Measurements from ENCODE around the gene POU1F1.
"Not testable (repeated sequence)": the region's sequence is repeated elsewhere in the genome, so short reads cannot be mapped to it uniquely, and the experiment has no call there.

The POU1F1 gene

GRCh38 chr3:87260270-87260669 lies 16.1 kb downstream of the POU1F1 start:
- no peak for DNase-seq (ENCODE audit: low read depth in 3 of 3, low spot score in 1 of 3)

- no peak for DNase-seq (ENCODE audit: low read depth in 3 of 3, low spot score in 1 of 3)
Measured at GRCh38 chr3:87250009-87250408, 26.4 kb downstream of the POU1F1 start.

- DNase-seq (ENCODE audit: low read depth in 3 of 3, low spot score in 1 of 3), result no peak
Measured at GRCh38 chr3:87248831-87249230, 27.6 kb downstream of the POU1F1 start.

- DNase-seq (ENCODE audit: low read depth in 3 of 3, low spot score in 1 of 3), result not testable (repeated sequence)
Measured at GRCh38 chr3:87248231-87248630, 28.2 kb downstream of the POU1F1 start.

DNA sequence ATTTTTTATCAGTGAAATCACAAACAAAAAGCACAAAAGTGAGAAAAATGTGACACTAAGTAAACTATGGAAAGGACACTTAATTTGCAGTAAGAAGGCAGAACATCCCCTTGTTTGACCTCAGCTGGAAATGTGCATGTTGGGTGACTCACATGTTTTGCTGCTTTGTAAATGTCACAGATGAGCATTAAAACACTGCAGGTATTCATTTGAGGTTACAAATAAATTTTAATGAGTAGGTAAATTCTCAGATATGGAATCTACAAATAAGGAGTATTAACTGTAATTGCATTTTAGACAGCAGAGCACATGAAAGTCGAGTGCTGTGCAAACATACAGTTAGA lies 29.0 kb downstream of the POU1F1 start:
- DNase-seq (ENCODE audit: low read depth in 3 of 3, low spot score in 1 of 3), result no peak

GRCh38 chr3:87246662-87247429 lies 29.5 kb downstream of the POU1F1 start:
- no peak for DNase-seq (ENCODE audit: low read depth in 3 of 3, low spot score in 1 of 3)

DNA sequence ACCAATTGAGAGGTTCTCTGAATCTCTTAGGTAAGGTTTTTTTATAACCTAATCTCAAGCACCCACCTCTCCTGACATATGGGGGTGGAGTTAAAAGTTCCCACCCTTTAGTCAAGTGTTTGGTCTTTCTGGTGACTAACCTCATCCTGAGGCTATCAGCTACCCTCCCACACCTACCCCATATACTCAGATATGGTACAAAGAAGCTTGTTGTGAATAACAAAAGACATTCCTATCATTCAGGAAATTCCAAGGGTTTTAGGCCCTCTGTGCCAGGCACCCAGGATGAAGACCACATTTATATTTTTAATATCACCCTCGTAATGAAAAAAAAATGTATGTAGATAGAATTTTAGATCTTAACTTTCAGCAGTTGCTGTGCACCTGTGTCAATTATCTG lies 40.3 kb downstream of the POU1F1 start:
- no peak for DNase-seq (ENCODE audit: low read depth in 3 of 3, low spot score in 1 of 3)

DNA sequence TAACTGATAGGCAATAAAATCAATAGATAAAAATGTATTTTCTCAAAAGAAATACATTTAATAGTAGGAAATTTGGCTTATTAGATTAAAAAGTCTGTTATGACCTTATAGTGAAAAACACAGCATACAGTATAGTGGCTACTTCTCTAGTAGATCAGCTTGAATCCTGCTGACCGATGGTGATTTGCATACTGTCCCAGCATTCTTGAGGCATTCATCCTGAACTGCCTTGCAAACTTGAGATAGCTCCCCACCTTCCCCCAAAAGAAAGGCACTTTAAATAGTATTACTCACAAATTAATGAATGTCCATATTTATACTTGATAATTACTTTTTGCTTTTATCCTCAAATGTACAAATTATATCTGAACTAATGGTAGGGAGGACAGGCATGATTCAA lies 42.6 kb downstream of the POU1F1 start:
- no peak for DNase-seq (ENCODE audit: low read depth in 3 of 3, low spot score in 1 of 3)

- no peak for DNase-seq (ENCODE audit: low read depth in 3 of 3, low spot score in 1 of 3)
Measured at GRCh38 chr3:87229113-87229512, 47.3 kb downstream of the POU1F1 start.

- no peak for DNase-seq (ENCODE audit: low read depth in 3 of 3, low spot score in 1 of 3)
Measured at GRCh38 chr3:87228316-87228715, 48.1 kb downstream of the POU1F1 start.

DNA sequence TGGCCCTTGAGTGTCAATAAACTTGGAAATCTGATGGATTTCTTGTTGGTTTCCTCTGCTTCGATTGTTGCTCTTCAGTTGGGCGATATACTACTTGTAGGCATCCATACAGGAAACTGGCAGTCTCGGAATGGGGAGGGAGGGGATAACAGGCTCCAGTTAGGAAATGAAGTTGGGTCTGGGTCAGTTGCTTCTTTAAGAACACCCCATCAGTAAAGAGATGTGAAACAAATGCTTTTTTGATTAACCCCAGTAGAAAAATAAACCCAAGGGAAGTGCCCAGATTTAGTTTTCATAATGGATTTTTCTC lies 48.6 kb downstream of the POU1F1 start:
- no peak for DNase-seq (ENCODE audit: low read depth in 3 of 3, low spot score in 1 of 3)

DNA sequence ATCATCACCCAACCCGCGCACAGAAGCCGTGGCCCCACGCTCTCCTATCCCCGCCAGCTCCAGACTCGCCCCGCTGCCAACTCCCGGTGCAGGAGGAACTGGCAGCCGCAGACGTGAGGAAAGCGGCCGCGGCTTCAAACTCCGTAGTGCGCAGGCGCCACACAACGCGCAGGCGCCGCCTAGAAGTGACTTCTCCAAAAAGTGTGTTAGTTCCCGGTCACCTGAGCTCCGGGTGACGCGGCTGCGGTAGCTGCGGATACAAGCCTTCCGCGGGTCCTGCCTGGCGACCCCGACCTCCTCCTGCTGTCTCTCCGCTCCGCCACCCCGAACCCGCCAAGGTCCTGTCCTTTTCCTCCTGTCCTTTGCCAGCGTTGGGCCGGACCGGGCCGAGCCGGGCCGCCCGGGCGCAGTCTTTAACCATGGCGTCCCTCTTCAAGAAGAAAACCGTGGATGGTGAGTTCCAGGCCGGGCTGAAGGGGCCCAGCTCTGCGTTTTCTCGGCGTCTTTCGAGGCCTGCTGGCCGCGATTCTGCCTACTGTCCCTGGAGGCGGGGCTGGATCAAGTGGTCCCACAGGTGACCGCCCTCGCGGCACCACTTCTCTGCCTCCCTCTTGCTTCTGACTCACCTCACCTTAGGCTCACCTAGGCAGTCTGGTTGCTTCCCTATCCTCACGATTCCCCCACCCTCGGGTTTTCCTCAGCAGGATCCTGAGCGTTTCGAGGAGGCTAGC lies 49.1 kb downstream of the POU1F1 start, which contains the start of gene CHMP2B:
Gene CHMP2B, plus strand, starts transcription at position 206 of the 731 bp plus-strand sequence. Its CDS starts 214 bp downstream, at position 420.
- peak; percentile 75 to 89 (median 84) for DNase-seq (ENCODE audit: low read depth in 3 of 3, low spot score in 1 of 3)

DNA sequence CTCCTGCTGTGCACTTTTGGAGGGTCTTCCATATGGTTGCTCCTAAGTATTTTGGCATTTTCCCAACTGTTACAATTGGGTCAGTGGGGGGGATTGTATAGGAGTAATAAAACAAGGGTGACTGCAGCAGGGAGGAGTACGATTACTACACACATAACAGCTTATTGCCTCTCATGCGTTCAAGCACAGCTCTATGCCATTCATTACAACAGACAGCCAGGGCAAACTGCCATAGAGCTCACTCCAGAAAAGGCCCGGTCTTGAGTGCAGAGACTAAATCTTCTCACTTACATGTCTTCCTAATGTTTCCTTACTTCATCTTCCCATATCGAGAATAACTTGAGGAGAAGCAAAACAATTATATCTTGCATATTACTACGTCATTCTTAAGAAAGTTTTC lies 50.7 kb downstream of the POU1F1 start:
- DNase-seq (ENCODE audit: low read depth in 3 of 3, low spot score in 1 of 3), result no peak

DNA sequence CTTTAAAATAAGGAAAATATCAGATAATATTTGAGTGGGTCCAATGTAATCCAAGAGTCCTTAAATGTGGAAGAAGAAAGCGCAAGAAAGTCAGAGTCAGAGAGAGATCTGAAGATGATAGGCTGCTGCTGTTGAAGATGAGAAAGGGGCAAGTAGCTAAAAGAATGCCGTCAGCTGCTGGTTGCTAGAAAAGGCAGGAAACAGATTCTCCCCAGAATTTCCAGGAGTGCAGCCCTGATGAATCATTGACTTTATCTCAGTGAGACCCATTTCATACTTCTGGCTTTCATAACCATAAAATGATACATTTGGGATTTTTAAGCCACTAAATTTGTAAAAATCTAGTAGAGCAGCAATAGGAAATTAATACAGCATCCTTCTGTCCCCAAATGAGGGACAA lies 56.8 kb downstream of the POU1F1 start:
- no peak for DNase-seq (ENCODE audit: low read depth in 3 of 3, low spot score in 1 of 3)

- no peak for DNase-seq (ENCODE audit: low read depth in 3 of 3, low spot score in 1 of 3)
Measured at GRCh38 chr3:87218560-87218959, 57.8 kb downstream of the POU1F1 start.

All from stimulated activated CD4-positive, alpha-beta T cell treated with anti-CD3 and anti-CD28 coated beads, TNF-alpha, amount 100 ng/mL, for 1 hour (primary cell).